Stimulated activated CD8-positive, alpha-beta memory T cell treated with anti-CD3 and anti-CD28 coated beads, Interleukin-15, amount 100 ng/mL, for 1 hour (primary cell): ENCODE results near the gene GAS6.

ENCODE experiments used
- DNase-seq: peaks from one replicate; pipeline ENCODE4 v3.0.0-alpha.2; 2020; ENCODE audit warnings: low read depth

The GAS6 gene

GRCh38 chr13:113887700-113888201 is 23.9 kb upstream of the GAS6 start:
- DNase-seq, result no peak

DNA sequence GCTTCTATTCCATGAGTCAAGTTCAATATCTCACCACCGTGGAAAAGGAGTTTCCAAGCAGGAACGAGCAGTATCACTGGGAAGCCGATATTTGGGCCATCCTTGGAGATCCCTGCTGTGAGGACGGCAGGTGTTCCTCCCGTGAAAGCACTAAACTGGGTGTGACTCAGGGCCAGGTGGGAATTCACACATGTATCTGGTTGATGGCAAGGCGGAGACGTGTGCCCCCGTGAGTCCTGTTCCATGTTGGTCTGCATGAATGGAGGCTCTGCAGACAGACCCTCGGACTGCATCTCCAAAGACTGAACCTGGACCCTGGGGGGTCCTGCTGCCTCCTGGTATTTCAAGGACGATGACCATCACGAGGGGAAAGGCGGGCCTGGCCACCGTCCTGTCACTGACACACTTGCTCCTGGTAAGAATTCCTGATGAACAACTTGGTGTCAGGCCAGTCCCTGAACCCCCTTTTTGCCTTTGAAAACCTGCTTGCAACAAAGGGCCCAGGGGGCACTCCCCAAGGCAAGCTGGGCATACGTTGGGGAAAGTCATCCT is 22.8 kb upstream of the GAS6 start:
- DNase-seq, result no peak

DNA sequence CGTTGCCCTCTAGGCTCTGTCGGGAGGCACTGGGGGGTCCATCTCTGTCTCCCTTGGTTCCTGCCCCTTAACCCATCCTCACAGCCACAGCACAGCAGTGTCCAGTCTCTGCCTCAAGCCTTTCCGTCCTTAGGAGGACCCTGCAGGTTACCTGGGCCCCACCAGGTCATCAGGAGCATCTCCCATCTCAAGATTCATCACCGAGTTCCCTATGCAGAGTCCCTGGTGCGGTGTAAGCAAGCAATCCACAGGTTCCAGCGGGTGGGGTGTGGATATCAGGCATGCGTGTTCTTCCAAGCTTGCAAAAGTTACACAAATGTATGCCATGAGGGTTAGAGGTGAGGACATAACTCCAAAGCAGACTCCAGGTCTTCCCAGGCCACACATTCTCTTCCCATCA is 20.9 kb upstream of the GAS6 start:
- no peak for DNase-seq

DNA sequence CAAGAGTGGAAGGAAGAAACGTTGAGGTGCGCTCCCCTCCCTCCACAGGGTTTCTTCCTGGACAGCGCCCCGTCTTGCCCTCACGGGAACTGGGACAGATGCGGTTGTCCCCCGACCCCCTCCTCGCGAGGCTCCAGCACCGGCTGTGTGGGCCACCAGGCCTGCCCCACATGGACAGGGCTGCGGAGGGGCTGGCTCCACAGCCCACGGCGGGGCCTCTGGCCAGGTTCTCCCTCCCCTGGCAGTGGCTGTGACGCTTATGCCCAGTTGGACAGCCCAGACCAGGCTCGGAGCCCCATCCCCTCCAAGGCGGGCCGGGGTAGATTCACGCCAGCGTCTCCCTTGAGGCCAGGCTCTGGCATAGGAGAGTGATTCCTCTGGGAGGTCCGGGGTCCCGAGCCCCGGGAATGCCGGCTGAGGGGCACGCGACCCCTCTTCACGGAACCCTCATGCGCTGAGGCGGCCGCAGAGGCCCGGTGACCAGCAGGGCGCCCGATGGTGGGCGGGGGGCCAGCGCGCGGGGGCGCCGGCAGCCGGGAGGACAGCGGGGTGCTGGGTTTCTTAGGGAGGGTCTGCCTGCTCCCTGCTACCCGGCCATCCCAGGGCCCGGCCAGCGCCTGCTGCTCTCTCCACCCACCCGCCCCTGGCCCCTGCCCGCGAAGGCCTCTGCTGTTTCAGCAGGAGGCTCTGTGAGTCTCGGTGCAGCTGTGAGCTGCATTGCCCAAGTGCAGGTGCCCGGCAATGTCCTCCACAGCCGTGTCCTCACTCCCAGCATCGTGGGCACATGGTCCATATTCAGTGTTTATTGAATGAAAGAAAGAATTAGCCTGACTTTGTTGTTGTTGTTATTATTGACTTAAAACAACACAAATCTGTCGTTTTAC is 20.3 kb upstream of the GAS6 start:
- no peak for DNase-seq

DNA sequence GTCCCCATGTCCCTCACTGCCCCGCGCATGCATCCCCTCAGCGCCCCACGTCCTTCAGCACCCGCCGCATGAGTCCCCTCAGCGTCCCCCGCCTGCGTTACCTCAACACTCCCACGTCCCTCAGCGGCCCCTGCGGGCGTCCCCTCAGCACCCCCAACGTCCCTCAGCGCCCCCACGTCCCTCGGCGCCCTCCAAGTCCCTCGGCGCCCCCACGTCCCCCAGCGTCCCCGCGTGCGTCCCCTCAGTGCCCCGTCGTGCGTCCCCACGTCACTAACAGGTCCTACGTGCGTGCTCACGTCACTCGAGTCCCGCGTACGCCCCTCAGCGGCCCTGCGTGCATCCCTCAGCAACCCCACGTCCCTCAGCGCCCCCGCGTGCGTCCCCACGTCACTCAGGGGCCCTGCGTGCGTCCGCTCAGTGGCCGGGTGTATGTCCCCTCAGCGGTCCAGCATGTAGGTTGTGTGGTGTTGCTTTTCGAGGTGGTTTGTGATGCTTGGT is 19.5 kb upstream of the GAS6 start:
- DNase-seq, result no peak

GRCh38 chr13:113882716-113883115 is 18.8 kb upstream of the GAS6 start:
- no peak for DNase-seq

GRCh38 chr13:113882267-113882630 is 18.4 kb upstream of the GAS6 start:
- no peak for DNase-seq

DNA sequence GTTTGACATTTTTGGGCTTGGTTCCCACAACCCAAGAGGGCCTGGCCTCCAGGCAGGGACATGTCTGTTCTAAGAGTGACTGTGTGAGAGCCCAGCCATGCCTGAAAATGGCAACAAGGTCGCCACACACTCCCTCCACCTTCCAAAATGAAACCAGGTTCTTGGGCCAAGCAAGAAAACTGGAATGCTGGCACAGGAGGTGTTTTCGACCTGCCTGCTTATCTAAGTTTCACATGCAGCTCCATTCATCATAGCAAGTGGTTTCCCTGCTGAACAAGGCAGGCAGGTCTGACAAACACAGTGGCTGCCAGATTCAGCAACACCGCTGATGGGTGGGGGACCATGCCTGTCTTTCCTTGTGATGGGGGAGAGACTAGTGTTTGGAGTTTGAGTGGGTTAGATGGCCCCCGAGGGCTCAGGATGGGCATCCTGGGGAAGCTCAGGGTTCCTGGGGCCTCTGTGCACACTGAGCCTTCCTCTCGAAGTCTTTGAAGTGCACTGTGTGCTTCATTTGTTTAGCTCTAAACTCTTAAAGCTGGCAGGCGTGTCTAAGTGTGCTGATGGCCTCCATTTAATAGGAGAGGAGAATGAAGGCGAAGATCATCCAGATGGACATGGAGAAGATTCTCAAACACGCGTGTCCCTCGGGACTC is 17.9 kb upstream of the GAS6 start:
- no peak for DNase-seq

- DNase-seq, result no peak
These were observed 17.1 kb upstream of the GAS6 start for GRCh38 chr13:113880651-113881611.

GRCh38 chr13:113879494-113880360 is 15.9 kb upstream of the GAS6 start:
- no peak for DNase-seq

- DNase-seq, result no peak
These were observed 15.1 kb upstream of the GAS6 start for GRCh38 chr13:113879017-113879416.

GRCh38 chr13:113877149-113877990 is 13.5 kb upstream of the GAS6 start:
- no peak for DNase-seq

DNA sequence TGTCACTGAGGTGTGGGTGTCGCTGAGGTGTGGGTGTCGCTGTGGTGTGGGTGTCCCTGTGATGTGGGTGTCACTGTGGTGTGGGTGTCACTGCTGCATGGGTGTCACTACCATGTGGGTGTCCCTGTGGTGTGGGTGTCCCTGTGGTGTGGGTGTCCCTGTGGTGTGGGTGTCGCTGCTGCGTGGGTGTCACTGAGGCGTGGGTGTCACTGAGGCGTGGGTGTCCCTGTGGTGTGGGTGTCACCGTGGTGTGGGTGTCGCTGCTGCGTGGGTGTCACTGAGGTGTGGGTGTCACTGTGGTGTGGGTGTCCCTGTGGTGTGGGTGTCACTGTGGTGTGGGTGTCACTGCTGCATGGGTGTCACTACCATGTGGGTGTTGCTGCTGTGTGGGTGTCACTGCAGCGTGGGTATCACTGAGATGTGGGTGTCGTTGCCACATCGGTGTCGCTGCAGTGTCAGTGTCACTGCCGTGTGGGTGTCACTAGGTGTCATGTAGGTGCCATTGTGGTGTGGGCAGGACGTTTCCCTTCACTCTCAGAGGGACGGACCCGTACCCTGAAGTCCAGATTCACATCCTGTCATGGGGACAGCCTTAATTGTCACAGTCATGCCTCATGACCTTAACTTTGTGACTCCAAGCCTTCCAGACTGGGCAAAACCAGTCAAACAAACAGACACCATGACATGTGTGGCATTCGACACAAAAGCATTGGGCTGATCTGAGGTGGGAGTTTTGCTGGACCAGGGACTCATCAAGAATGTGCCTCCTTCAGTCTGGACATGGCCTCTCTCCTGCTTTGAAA is 12.7 kb upstream of the GAS6 start:
- no peak for DNase-seq

- DNase-seq, result no peak
These were observed 12.0 kb upstream of the GAS6 start for GRCh38 chr13:113875837-113876281.

DNA sequence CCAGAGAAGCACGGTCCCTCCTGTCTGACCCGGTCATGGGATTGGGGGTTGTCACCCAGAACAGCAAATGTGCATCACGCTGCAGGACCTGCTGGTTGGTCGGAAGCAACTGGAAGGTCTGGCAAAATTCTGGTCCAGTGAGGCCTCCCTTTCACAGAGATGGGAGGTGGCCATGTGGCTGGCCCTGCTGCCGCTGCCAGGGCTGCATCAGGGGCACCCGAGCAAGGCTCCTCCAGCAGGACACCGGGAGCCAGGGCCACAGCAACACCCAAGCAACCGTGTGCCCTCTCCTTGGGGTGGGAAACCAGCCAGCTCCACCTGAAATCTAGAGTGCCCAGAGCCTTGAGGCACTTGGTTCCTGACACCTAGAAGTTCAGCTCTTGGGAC is 11.5 kb upstream of the GAS6 start:
- DNase-seq, result no peak

DNA sequence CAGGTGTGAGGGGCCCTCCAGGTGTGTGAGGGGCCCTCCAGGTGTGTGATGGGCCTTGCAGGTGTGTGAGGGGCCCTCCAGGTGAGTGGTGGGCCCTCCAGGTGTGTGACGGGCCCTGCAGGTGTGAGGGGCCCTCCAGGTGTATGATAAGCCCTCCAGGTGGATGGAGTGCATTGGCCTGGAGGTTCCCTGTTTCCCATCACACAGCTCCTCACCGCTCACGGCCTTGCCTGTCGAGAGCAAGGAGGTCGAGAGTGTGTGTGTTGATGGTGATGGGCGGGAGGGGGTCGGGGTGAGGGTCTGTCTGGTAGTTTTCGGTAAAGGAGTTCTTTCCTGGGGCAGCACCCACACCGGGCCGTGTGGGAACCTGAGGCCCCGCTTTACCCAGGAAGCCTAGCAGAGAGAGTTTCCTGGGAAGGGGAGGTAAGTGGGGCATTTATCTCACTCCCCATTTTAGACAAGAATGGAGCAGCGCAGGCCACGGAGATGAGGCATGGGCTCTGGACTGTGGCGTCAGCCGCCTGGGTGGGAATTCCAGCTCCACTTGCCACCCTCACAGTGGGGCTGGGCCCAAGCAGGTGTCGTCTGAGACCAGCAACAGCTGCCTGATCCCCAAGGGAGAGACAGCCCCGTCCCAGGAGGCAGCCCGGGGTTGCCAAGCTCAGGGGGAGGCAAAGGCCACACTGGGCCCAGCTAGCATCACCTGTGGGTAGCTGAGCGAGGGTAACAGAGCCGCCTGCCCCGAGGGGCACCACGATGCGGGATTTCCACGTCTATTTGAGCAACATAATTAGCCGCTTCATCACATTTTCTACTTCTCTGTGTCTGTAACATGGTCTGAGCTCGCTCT is 10.9 kb upstream of the GAS6 start:
- DNase-seq, result no peak

DNA sequence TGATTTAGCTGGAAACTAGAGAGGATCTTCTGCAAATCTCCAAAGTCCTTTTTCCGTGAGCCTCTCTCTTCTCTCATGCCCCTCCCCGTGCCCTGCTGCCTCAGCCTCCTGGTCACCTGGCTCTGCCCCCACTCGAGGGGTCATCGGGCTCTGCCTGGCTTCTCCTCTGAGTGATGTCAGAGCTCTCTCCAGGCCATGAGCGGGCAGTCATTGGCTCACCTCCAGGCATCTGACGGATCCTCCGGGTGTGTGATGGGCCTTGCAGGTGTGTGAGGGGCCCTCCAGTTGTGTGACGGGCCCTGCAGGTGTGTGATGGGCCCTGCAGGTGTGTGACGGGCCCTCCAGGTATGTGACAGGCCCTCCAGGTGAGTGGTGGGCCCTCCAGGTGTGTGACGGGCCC is 10.3 kb upstream of the GAS6 start:
- no peak for DNase-seq

DNA sequence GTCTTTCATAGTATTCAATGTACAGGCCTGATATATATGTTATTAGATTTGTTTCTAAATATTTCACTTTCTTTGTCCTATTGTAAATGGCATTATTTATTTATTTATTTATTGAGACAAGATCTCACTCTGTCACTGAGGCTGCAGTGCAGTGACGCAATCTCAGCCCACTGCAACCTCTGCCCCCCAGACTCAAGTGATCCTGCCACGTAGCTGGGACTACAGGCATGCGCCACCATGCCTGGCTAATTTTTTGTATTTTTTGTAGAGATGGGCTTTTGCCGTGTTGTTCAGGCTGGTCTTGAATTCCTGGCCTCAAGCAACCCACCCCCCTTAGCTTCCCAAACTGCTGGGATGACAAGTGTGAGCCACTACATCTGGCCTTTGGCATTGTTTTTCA is 5.4 kb upstream of the GAS6 start:
- no peak for DNase-seq
